Stimulated activated CD4-positive, alpha-beta T cell treated with anti-CD3 and anti-CD28 coated beads, Interleukin-4, amount 100 ng/mL, for 1 hour (primary cell): ENCODE measurements around the gene PDRG1.

Experiments used
- DNase-seq: peaks from one replicate; pipeline ENCODE4 v3.0.0-alpha.2; 2020

The PDRG1 gene

GRCh38 chr20:31903627-31904386 lies 48.0 kb downstream of the PDRG1 start:
- no peak for DNase-seq

GRCh38 chr20:31901615-31902014 lies 50.2 kb downstream of the PDRG1 start:
- DNase-seq, result no peak

DNA sequence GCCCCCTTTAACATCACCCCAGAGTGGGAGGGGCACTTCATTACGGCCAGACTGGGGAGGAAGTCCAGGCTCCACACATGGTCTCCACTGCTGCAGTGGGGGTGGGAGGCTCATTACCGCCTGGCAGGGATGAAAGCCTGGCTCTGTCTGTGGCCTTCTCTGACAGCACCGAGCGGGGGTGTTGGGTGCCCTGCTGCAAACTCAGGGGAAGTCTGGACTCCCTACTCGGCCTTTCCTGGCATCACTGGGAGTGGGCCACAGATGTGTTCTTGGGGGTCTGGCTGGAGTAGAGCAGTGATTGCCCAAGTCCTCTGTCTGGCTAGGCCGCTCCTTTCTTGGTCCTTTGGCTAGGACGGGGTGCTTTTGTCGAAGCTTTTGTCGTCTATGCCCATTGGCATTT lies 54.3 kb downstream of the PDRG1 start:
- no peak for DNase-seq

- DNase-seq, result no peak
Measured at GRCh38 chr20:31896049-31896448, 55.8 kb downstream of the PDRG1 start.

- no peak for DNase-seq
Measured at GRCh38 chr20:31894980-31895675, 56.7 kb downstream of the PDRG1 start.
